Kidney capillary endothelial cell (primary cell): ENCODE data around the gene KIF4B.
"Not testable (repeated sequence)": the region's sequence is repeated elsewhere in the genome, so short reads cannot be mapped to it uniquely, and the experiment has no call there.

Source experiments
- DNase-seq: peaks from one replicate; pipeline ENCODE4 v3.0.0-alpha.2; 2018; ENCODE audit warnings: low spot score

KIF4B gene

GRCh38 chr5:155008669-155009068, 4.9 kb upstream of the KIF4B start:
- peak; percentile 33 for DNase-seq

- no peak for DNase-seq
Observed at GRCh38 chr5:155010881-155011280, 2.7 kb upstream of the KIF4B start.

GRCh38 chr5:155015239-155015638, 1.7 kb downstream of the KIF4B start:
- DNase-seq, result no peak

- no peak for DNase-seq
Observed at GRCh38 chr5:155017610-155018009, 4.1 kb downstream of the KIF4B start.

GRCh38 chr5:155019601-155020226, 6.2 kb downstream of the KIF4B start:
- no peak for DNase-seq

- DNase-seq, result no peak
Observed at GRCh38 chr5:155021842-155022241, 8.3 kb downstream of the KIF4B start.

GRCh38 chr5:155023320-155023719, 9.8 kb downstream of the KIF4B start:
- DNase-seq, result no peak

GRCh38 chr5:155024015-155024414, 10.5 kb downstream of the KIF4B start:
- peak; percentile 13 for DNase-seq

GRCh38 chr5:155025895-155026294, 12.3 kb downstream of the KIF4B start:
- DNase-seq, result no peak

GRCh38 chr5:155027993-155028629, 14.6 kb downstream of the KIF4B start:
- peak; percentile 14 for DNase-seq

GRCh38 chr5:155029240-155029639, 15.7 kb downstream of the KIF4B start:
- no peak for DNase-seq

- DNase-seq, result not testable (repeated sequence)
Observed at GRCh38 chr5:155034145-155034744, 20.7 kb downstream of the KIF4B start.

GRCh38 chr5:155035087-155035486, 21.5 kb downstream of the KIF4B start:
- DNase-seq, result not testable (repeated sequence)

GRCh38 chr5:155040984-155041653, 27.6 kb downstream of the KIF4B start:
- DNase-seq, result no peak

- DNase-seq, result no peak
Observed at GRCh38 chr5:155044591-155044990, 31.0 kb downstream of the KIF4B start.

GRCh38 chr5:155046591-155046990, 33.0 kb downstream of the KIF4B start:
- DNase-seq, result no peak

- no peak for DNase-seq
Observed at GRCh38 chr5:155047818-155048217, 34.3 kb downstream of the KIF4B start.

- no peak for DNase-seq
Observed at GRCh38 chr5:155049569-155050383, 36.2 kb downstream of the KIF4B start.

GRCh38 chr5:155050384-155051019, 36.9 kb downstream of the KIF4B start:
- DNase-seq, result no peak

GRCh38 chr5:155052532-155052931, 39.0 kb downstream of the KIF4B start:
- DNase-seq, result no peak

- no peak for DNase-seq
Observed at GRCh38 chr5:155053501-155053900, 39.9 kb downstream of the KIF4B start.
